CD14-positive monocyte (primary cell): ENCODE results near the gene RECK. TPM values are rescaled to one million over a fixed set of nuclear protein-coding genes. Genes with fewer than 3 reads are reported as not detected.

Experiments
- DNase-seq, 3 donors: peaks; one replicate each; pipeline ENCODE4 v3.0.0-alpha.2; 2011 to 2022
- H2AFZ ChIP-seq: 2 replicates; pipeline ENCODE4 v1.6.0; 2012; ENCODE audit warnings: mild to moderate bottlenecking, low read depth, low read length, inconsistent platforms; ENCODE audit not compliant: insufficient read depth, poor library complexity, severe bottlenecking
- H3K27ac ChIP-seq, 2 donors: 1 replicate in 1 of 2; 2 replicates in 1 of 2; pipeline ENCODE4 v1.5.1; 2012 to 2013; ENCODE audit warnings: low read length in 2 of 2, control low read depth in 1 of 2, inconsistent platforms in 1 of 2, low read depth in 1 of 2, mild to moderate bottlenecking in 1 of 2
- H3K27me3 ChIP-seq, 2 donors: one replicate each; pipeline versions ENCODE4 v1.6.0 to v1.6.1; 2011 to 2013; ENCODE audit warnings: low read length in 2 of 2; ENCODE audit not compliant: control insufficient read depth in 2 of 2, insufficient read depth in 2 of 2
- H3K36me3 ChIP-seq, 2 donors: replicated peaks in 1 of 2; 1 replicate in 1 of 2; 2 replicates in 1 of 2; pipeline versions ENCODE4 v1.5.1 to v1.6.1; 2012 to 2013; ENCODE audit warnings: low read length in 2 of 2, control low read depth in 1 of 2, inconsistent platforms in 1 of 2, mild to moderate bottlenecking in 1 of 2; ENCODE audit not compliant: insufficient read depth in 2 of 2, control insufficient read depth in 1 of 2
- H3K4me1 ChIP-seq, 2 donors: 1 replicate in 1 of 2; 2 replicates in 1 of 2; pipeline versions ENCODE4 v1.5.1 to v1.6.1; 2012 to 2013; ENCODE audit warnings: low read length in 2 of 2, control low read depth in 1 of 2, inconsistent platforms in 1 of 2, mild to moderate bottlenecking in 1 of 2, moderate library complexity in 1 of 2; ENCODE audit not compliant: insufficient read depth in 2 of 2, control insufficient read depth in 1 of 2
- H3K4me2 ChIP-seq: replicated peaks from 2 replicates; pipeline ENCODE3; 2012; ENCODE audit warnings: low read length, moderate library complexity, mild to moderate bottlenecking; ENCODE audit not compliant: poor library complexity, severe bottlenecking; ENCODE audit errors: extremely low read depth
- H3K4me3 ChIP-seq, 3 experiments: fragments of 200-600 bp in 1 of 3; sonication (generic) in 1 of 3; replicated peaks in 1 of 3; 1 replicate in 2 of 3; 2 replicates in 1 of 3; pipeline ENCODE4 v1.5.1; 2011 to 2013; ENCODE audit warnings: low read length in 3 of 3, mild to moderate bottlenecking in 3 of 3, control low read depth in 2 of 3, low read depth in 2 of 3, inconsistent platforms in 1 of 3, moderate library complexity in 1 of 3
- H3K79me2 ChIP-seq: 2 replicates; pipeline ENCODE4 v1.6.0; 2012; ENCODE audit warnings: mild to moderate bottlenecking, control low read depth, inconsistent platforms, low read length, moderate library complexity; ENCODE audit not compliant: insufficient read depth
- H3K9ac ChIP-seq: 2 replicates; pipeline ENCODE4 v1.6.0; 2017; ENCODE audit warnings: low read length, mild to moderate bottlenecking; ENCODE audit not compliant: insufficient read depth, poor library complexity, severe bottlenecking
- H3K9me3 ChIP-seq, 2 donors: replicated peaks in 1 of 2; 1 replicate in 1 of 2; 2 replicates in 1 of 2; pipeline versions ENCODE4 v1.5.1 to v1.6.1; 2012 to 2013; ENCODE audit warnings: low read length in 2 of 2, control low read depth in 1 of 2; ENCODE audit not compliant: control insufficient read depth in 1 of 2, insufficient read depth in 1 of 2
- H4K20me1 ChIP-seq: 2 replicates; pipeline ENCODE4 v1.6.0; 2012; ENCODE audit warnings: mild to moderate bottlenecking, low read length, control low read depth, moderate library complexity; ENCODE audit not compliant: insufficient read depth
- H3K27ac Mint-ChIP-seq, 7 donors: one replicate each; pipeline ENCODE4 v1.8.0; 2020; ENCODE audit warnings: mild to moderate bottlenecking in 7 of 7, mixed read lengths in 7 of 7, moderate library complexity in 6 of 7, inconsistent platforms in 2 of 7
- H3K27me3 Mint-ChIP-seq, 3 donors: one replicate each; pipeline ENCODE4 v1.8.0; 2021 to 2022; ENCODE audit warnings: low read depth in 3 of 3, mild to moderate bottlenecking in 3 of 3, mixed read lengths in 3 of 3, moderate library complexity in 3 of 3, inconsistent platforms in 1 of 3
- H3K36me3 Mint-ChIP-seq, 2 donors: one replicate each; pipeline ENCODE4 v1.8.0; 2020; ENCODE audit warnings: mixed read lengths in 2 of 2, inconsistent platforms in 1 of 2, mild to moderate bottlenecking in 1 of 2
- H3K4me1 Mint-ChIP-seq: one replicate; pipeline ENCODE4 v1.8.0; 2020; ENCODE audit warnings: mild to moderate bottlenecking, mixed read lengths
- H3K4me3 Mint-ChIP-seq, 2 donors: one replicate each; pipeline ENCODE4 v1.8.0; 2020; ENCODE audit warnings: mild to moderate bottlenecking in 2 of 2, mixed read lengths in 2 of 2, moderate library complexity in 1 of 2
- H3K9me3 Mint-ChIP-seq, 7 donors: one replicate each; pipeline ENCODE4 v1.8.0; 2020 to 2022; ENCODE audit warnings: mixed read lengths in 7 of 7, mild to moderate bottlenecking in 6 of 7, moderate library complexity in 6 of 7, inconsistent platforms in 2 of 7
- WGBS: methylation state at CpG from one replicate; pipeline ENCODE4 v1.1.5; 2013; ENCODE audit warnings: missing lambda C conversion rate; ENCODE audit not compliant: insufficient coverage; 5-methylcytosine and 5-hydroxymethylcytosine counted together
- intact Hi-C, 2 donors: fragments of 100-400 bp; cut with micrococcal nuclease; formaldehyde crosslinking; loops; one replicate each; pipeline versions ENCODE4 v1.15.0 to v1.15.1; 2023
- polyA plus RNA-seq, 3 donors: library from polyadenylated mRNA; depleted of rRNA in 1 of 3; unstranded in 2 of 3; stranded (reverse) in 1 of 3; fragments of 300-500 nt in 2 of 3; fragments of >200 nt in 1 of 3; fragmentation: Illumina TruSeq in 2 of 3; gene quantifications; 1 replicate in 2 of 3; 2 replicates in 1 of 3; pipeline ENCODE4 v1.2.3, GENCODE V29; 2012 to 2021
- TF ChIP-seq, protein P1 (sequence below): fragments of 200-600 bp; IDR thresholded peaks from one replicate; pipeline ENCODE4 v1.8.0; 2022; ENCODE audit warnings: antibody characterized with exemption, mild to moderate bottlenecking

RECK gene
- polyA plus RNA-seq, 3 donors = 5.0 to 5.2 (median 5.1) TPM

DNA sequence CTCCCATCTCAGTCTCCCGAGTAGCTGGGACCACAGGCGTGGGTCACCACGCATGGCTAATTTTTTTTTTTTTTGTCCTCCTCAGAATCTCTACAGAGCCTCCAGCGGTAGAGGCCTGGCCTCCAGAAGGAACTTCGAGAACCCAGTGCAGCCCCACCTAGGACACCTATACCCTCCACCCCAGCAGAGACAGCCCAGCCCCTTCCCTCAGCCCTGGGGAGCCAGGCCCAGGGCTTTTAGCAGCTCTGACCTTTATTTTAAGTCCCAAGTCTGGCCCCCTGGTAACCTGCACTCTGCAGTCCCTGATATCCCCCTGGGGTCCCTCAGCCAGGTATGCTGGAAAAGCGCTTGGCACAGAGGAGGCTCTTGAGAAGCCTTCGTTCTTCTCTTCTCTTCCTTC lies 105.0 kb downstream of the RECK start:
- Histone ChIP-seq H3K36me3 (peaks cover 18 to 34% of the 10 kb centered on the region in 2 donors), H3K4me3 (peak overlapping the region in 1 of 3 experiments; percentile 98), H3K9ac (peak overlapping the region; percentile 60), H3K4me1 (peaks cover 98% of the 10 kb centered on the region in 2 donors), H3K27ac (peak overlapping the region; percentile 93 to 99), H3K9me3 (peaks cover 0 to 3% of the 10 kb centered on the region in 2 donors), H3K27me3 (no peaks in the 10 kb centered on the region), H3K79me2 (peaks cover 100% of the 10 kb centered on the region), H3K4me2 (peak overlapping the region; percentile 94), H2AFZ (no peak overlapping the region), H4K20me1 (peaks cover 55% of the 10 kb centered on the region)
- peaks cover 0 to 3% (median 0%) of the 10 kb centered on the region in 7 donors for H3K9me3 Mint-ChIP-seq
- H3K4me3 Mint-ChIP-seq = no peak overlapping the region
- no peak for DNase-seq
- WGBS = 89% methylated on average over 7 of the region's 7 CpGs
- H3K27ac Mint-ChIP-seq = peak overlapping the region; percentile 95 to 98 (median 98)
- TF ChIP-seq, protein P1, sequence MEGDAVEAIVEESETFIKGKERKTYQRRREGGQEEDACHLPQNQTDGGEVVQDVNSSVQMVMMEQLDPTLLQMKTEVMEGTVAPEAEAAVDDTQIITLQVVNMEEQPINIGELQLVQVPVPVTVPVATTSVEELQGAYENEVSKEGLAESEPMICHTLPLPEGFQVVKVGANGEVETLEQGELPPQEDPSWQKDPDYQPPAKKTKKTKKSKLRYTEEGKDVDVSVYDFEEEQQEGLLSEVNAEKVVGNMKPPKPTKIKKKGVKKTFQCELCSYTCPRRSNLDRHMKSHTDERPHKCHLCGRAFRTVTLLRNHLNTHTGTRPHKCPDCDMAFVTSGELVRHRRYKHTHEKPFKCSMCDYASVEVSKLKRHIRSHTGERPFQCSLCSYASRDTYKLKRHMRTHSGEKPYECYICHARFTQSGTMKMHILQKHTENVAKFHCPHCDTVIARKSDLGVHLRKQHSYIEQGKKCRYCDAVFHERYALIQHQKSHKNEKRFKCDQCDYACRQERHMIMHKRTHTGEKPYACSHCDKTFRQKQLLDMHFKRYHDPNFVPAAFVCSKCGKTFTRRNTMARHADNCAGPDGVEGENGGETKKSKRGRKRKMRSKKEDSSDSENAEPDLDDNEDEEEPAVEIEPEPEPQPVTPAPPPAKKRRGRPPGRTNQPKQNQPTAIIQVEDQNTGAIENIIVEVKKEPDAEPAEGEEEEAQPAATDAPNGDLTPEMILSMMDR = no peak
- H3K27me3 Mint-ChIP-seq = peaks cover 0 to 4% (median 0%) of the 10 kb centered on the region in 3 donors
- H3K36me3 Mint-ChIP-seq = peaks cover 53 to 75% of the 10 kb centered on the region in 2 donors
- peaks cover 98% of the 10 kb centered on the region for H3K4me1 Mint-ChIP-seq
- intact Hi-C loops = no loop called here

DNA sequence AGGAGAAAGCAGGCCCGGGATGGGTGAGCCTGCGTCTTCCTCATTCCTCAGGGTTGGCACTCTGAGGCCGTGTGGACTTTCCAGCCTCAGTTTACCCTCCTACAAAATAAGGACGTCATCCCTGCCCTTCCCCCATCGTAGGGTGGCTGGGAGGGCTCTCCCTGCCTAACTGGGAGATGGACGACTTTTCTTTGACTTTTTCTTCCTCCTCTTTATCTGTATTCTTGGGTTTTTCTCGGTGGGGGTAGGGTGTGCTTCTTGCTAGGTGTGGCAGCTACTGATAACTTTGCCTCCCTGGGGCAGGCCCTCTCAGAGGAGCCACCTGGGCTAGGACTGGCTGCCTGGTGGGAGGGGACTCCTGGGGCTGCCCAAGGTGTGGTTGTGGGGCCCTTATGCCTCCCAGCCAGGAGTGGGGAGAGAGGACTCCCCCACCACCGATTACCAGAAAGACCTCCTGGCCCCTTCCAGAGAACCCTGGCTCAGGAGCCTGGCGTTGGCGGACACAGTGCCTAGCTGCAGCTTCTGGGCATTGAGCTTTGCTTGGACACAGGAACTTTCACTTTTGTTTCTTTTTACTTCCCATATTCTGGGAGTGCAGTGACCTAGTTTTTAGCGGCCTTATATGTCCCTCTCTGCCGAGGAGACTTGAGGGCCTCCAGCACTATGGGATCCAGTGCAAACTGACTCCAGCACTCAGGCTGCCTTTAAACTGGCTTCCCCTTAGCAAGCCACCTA lies 106.0 kb downstream of the RECK start:
- H3K27ac ChIP-seq = peak overlapping the region; percentile 93 to 99
- H3K4me3 ChIP-seq = peak overlapping the region; percentile 4 to 98 (median 29)
- TF ChIP-seq, protein P1 = no peak
- no peaks in the 10 kb centered on the region for H3K27me3 ChIP-seq
- peaks cover 100% of the 10 kb centered on the region in 2 donors for H3K4me1 ChIP-seq
- H4K20me1 ChIP-seq = peaks cover 60% of the 10 kb centered on the region
- H3K27me3 Mint-ChIP-seq = peaks cover 0 to 4% (median 0%) of the 10 kb centered on the region in 3 donors
- H3K9me3 ChIP-seq = peaks cover 0 to 3% of the 10 kb centered on the region in 2 donors
- H3K36me3 Mint-ChIP-seq = peaks cover 62 to 84% of the 10 kb centered on the region in 2 donors
- peak overlapping the region; percentile 68 to 87 for H3K4me3 Mint-ChIP-seq
- peak; percentile 53 to 83 (median 69) for DNase-seq
- H3K9me3 Mint-ChIP-seq = peaks cover 0 to 3% (median 0%) of the 10 kb centered on the region in 7 donors
- intact Hi-C loops = no loop called here
- no peak overlapping the region for H2AFZ ChIP-seq
- peaks cover 100% of the 10 kb centered on the region for H3K79me2 ChIP-seq
- H3K9ac ChIP-seq = peak overlapping the region; percentile 60
- H3K27ac Mint-ChIP-seq = peak overlapping the region; percentile 95 to 98 (median 98)
- peaks cover 21 to 43% of the 10 kb centered on the region in 2 donors for H3K36me3 ChIP-seq
- peaks cover 100% of the 10 kb centered on the region for H3K4me1 Mint-ChIP-seq
- H3K4me2 ChIP-seq = peak overlapping the region; percentile 94
- 0% methylated on average over 2 of the region's 12 CpGs for WGBS
